Peyer's patch (tissue), 4 donors: ENCODE measurements around the gene CACNA1G.

ENCODE experiments used
- POLR2A ChIP-seq, 2 donors: fragments of 450-650 bp; IDR thresholded peaks; one replicate each; pipeline ENCODE4 v1.5.1; 2017; ENCODE audit warnings: antibody characterized with exemption in 2 of 2, mild to moderate bottlenecking in 2 of 2, moderate library complexity in 2 of 2
- TF ChIP-seq, protein P1 (sequence below), 6 experiments: fragments of 450-650 bp in 4 of 6; fragments of 200-600 bp in 2 of 6; sonication (generic) in 1 of 6; IDR thresholded peaks; one replicate each; pipeline ENCODE4 v1.5.1; 2017 to 2019; ENCODE audit warnings: antibody characterized with exemption in 6 of 6, mild to moderate bottlenecking in 3 of 6, moderate library complexity in 1 of 6

DNA sequence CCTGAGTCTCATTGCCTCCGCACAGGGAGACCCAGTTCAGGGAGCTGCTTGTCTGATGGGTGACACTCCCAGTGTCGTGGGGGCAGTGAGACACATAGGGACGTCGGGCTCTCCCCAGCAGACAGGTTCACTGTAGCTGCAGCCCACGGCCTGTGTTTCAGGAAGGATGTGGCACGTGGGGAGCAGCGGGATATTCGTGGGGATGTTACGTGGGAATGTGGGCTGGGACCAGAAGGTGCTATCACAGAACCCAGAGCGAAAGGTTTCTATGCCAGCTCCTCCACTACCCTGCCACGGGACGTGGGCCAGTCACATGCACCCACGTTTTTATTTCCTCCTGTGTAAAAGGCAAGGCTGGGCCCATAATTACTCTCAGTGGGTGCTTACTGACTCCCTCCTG is 16.3 kb downstream of the CACNA1G start:
- TF ChIP-seq, protein P1, sequence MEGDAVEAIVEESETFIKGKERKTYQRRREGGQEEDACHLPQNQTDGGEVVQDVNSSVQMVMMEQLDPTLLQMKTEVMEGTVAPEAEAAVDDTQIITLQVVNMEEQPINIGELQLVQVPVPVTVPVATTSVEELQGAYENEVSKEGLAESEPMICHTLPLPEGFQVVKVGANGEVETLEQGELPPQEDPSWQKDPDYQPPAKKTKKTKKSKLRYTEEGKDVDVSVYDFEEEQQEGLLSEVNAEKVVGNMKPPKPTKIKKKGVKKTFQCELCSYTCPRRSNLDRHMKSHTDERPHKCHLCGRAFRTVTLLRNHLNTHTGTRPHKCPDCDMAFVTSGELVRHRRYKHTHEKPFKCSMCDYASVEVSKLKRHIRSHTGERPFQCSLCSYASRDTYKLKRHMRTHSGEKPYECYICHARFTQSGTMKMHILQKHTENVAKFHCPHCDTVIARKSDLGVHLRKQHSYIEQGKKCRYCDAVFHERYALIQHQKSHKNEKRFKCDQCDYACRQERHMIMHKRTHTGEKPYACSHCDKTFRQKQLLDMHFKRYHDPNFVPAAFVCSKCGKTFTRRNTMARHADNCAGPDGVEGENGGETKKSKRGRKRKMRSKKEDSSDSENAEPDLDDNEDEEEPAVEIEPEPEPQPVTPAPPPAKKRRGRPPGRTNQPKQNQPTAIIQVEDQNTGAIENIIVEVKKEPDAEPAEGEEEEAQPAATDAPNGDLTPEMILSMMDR (IDR thresholded peaks at IDR 0.05), result no peak
- TF ChIP-seq POLR2A (IDR thresholded peaks at IDR 0.05), result no peak
